H1 (cell line): ENCODE measurements around the gene WDR7. TPM values are rescaled to one million over a fixed set of nuclear protein-coding genes. Genes with fewer than 3 reads are reported as not detected.

Source experiments
- CTCF ChIA-PET: fragments of 300-600 bp; sonication (Branson Sonifier 250); formaldehyde crosslinking; loops from one replicate; lab custom pipeline; 2021; ENCODE audit not compliant: partially characterized antibody; lab: Charles Lee
- POLR2A ChIA-PET: fragments of 300-600 bp; sonication (Branson Sonifier 250); formaldehyde crosslinking; loops from one replicate; lab custom pipeline; 2021; ENCODE audit warnings: inconsistent platforms; ENCODE audit not compliant: partially characterized antibody; lab: Charles Lee
- DNase-seq, 2 experiments: peaks; one replicate each; pipeline versions ENCODE4 v3.0.0 to v3.0.0-alpha.2; 2010 to 2022; ENCODE audit warnings: low spot score in 2 of 2, low read depth in 1 of 2, mixed read lengths in 1 of 2
- FAIRE-seq: peaks from 2 replicates; lab custom pipeline; 2011; peaks lifted over from hg19 to GRCh38; lab: Jason Lieb, UNC
- H2AFZ ChIP-seq: 2 replicates; pipeline ENCODE4 v1.8.1; 2012; ENCODE audit warnings: low read length, inconsistent platforms
- H2AK5ac ChIP-seq: 2 replicates; pipeline ENCODE4 v1.6.1; 2013; ENCODE audit warnings: low read depth, low read length
- H2BK120ac ChIP-seq: replicated peaks from 2 replicates; pipeline ENCODE3; 2013; ENCODE audit warnings: low read depth, low read length, inconsistent platforms
- H2BK12ac ChIP-seq: 2 replicates; pipeline ENCODE4 v1.6.1; 2013; ENCODE audit warnings: low read depth, low read length
- H2BK15ac ChIP-seq: 2 replicates; pipeline ENCODE4 v1.6.1; 2013; ENCODE audit warnings: low read length
- H2BK20ac ChIP-seq: 2 replicates; pipeline ENCODE4 v1.6.1; 2013; ENCODE audit warnings: low read length
- H2BK5ac ChIP-seq: 2 replicates; pipeline ENCODE4 v1.6.1; 2013; ENCODE audit warnings: low read depth, low read length
- H3K14ac ChIP-seq: 2 replicates; pipeline ENCODE4 v1.6.1; 2013; ENCODE audit warnings: inconsistent platforms; ENCODE audit not compliant: insufficient read length
- H3K18ac ChIP-seq: 2 replicates; pipeline ENCODE4 v1.6.1; 2013; ENCODE audit warnings: low read length; ENCODE audit errors: extremely low read depth
- H3K23ac ChIP-seq: 2 replicates; pipeline ENCODE4 v1.6.1; 2013; ENCODE audit warnings: inconsistent platforms; ENCODE audit not compliant: insufficient read length
- H3K23me2 ChIP-seq: 2 replicates; pipeline ENCODE4 v1.6.1; 2013; ENCODE audit warnings: low read depth, low read length
- H3K27ac ChIP-seq: 2 replicates; pipeline ENCODE4 v1.6.1; 2011; ENCODE audit warnings: low read depth, low read length, inconsistent platforms
- H3K27me3 ChIP-seq, 4 experiments: replicated peaks in 1 of 4; 1 replicate in 1 of 4; 2 replicates in 3 of 4; pipeline versions ENCODE4 v1.6.1 to v1.8.1; 2011 to 2013; ENCODE audit warnings: low read length in 3 of 4, mild to moderate bottlenecking in 3 of 4, inconsistent platforms in 2 of 4, mixed read lengths in 2 of 4, moderate library complexity in 1 of 4; ENCODE audit not compliant: control insufficient read depth in 3 of 4, insufficient read depth in 3 of 4; ENCODE audit errors: extremely low read depth in 1 of 4
- H3K36me3 ChIP-seq, 4 experiments: 2 replicates each; pipeline versions ENCODE4 v1.6.1 to v1.8.1; 2011 to 2013; ENCODE audit warnings: mild to moderate bottlenecking in 4 of 4, low read length in 3 of 4, moderate library complexity in 2 of 4, control low read depth in 1 of 4, inconsistent platforms in 1 of 4; ENCODE audit not compliant: insufficient read depth in 4 of 4, control insufficient read depth in 2 of 4
- H3K4ac ChIP-seq: replicated peaks from 2 replicates; pipeline ENCODE3; 2013; ENCODE audit warnings: low read length, low read depth, mixed read lengths, inconsistent platforms; ENCODE audit not compliant: insufficient read length
- H3K4me1 ChIP-seq, 4 experiments: replicated peaks in 1 of 4; 1 replicate in 1 of 4; 2 replicates in 3 of 4; pipeline versions ENCODE4 v1.6.1 to v1.8.1; 2011 to 2013; ENCODE audit warnings: low read length in 3 of 4, inconsistent platforms in 2 of 4, mixed read lengths in 1 of 4; ENCODE audit not compliant: insufficient read depth in 4 of 4, control insufficient read depth in 3 of 4
- H3K4me2 ChIP-seq, 2 experiments: 2 replicates each; pipeline versions ENCODE4 v1.6.1 to v1.8.1; 2011 to 2013; ENCODE audit warnings: low read depth in 2 of 2, low read length in 2 of 2, control low read depth in 1 of 2, inconsistent platforms in 1 of 2, mild to moderate bottlenecking in 1 of 2; ENCODE audit not compliant: insufficient read depth in 1 of 2
- H3K4me3 ChIP-seq, 4 experiments: fragments of 200-600, 300-600 bp in 1 of 4; sonication (generic), shearing (Covaris generic), sonication (Bioruptor Twin) in 1 of 4; 2 replicates each; pipeline versions ENCODE4 v1.5.1 to v1.8.1; 2011 to 2016; ENCODE audit warnings: low read length in 4 of 4, low read depth in 3 of 4, control low read depth in 2 of 4, inconsistent platforms in 2 of 4, mild to moderate bottlenecking in 2 of 4, mixed read lengths in 1 of 4, moderate library complexity in 1 of 4; ENCODE audit not compliant: insufficient read depth in 2 of 4; ENCODE audit errors: extremely low read depth in 1 of 4
- H3K56ac ChIP-seq: replicated peaks from 2 replicates; pipeline ENCODE3; 2013; ENCODE audit warnings: low read depth, mild to moderate bottlenecking, mixed read lengths, low read length, inconsistent platforms; ENCODE audit not compliant: insufficient read length
- H3K79me1 ChIP-seq: 2 replicates; pipeline ENCODE4 v1.6.1; 2013; ENCODE audit warnings: low read depth, low read length, control low read depth
- H3K79me2 ChIP-seq, 2 experiments: 2 replicates each; pipeline versions ENCODE4 v1.6.1 to v1.8.1; 2012 to 2013; ENCODE audit warnings: low read length in 2 of 2, mild to moderate bottlenecking in 2 of 2, inconsistent platforms in 1 of 2; ENCODE audit not compliant: insufficient read depth in 2 of 2, control insufficient read depth in 1 of 2
- H3K9ac ChIP-seq, 4 experiments: replicated peaks in 1 of 4; 1 replicate in 1 of 4; 2 replicates in 3 of 4; pipeline versions ENCODE4 v1.6.1 to v1.8.1; 2011 to 2013; ENCODE audit warnings: low read depth in 3 of 4, low read length in 3 of 4, control low read depth in 2 of 4, mild to moderate bottlenecking in 2 of 4, moderate library complexity in 2 of 4, inconsistent platforms in 1 of 4; ENCODE audit errors: extremely low read depth in 1 of 4
- H3K9me3 ChIP-seq, 2 experiments: 2 replicates each; pipeline versions ENCODE4 v1.6.1 to v1.8.1; 2012 to 2013; ENCODE audit warnings: mild to moderate bottlenecking in 2 of 2, moderate library complexity in 2 of 2, control low read depth in 1 of 2, inconsistent platforms in 1 of 2, low read depth in 1 of 2, low read length in 1 of 2, mixed read lengths in 1 of 2; ENCODE audit not compliant: insufficient read depth in 2 of 2
- H4K20me1 ChIP-seq, 2 experiments: replicated peaks in 1 of 2; 2 replicates each; pipeline versions ENCODE3 to v1.8.1; 2011 to 2013; ENCODE audit warnings: inconsistent platforms in 2 of 2, low read length in 2 of 2, mild to moderate bottlenecking in 1 of 2; ENCODE audit not compliant: insufficient read depth in 2 of 2, control insufficient read depth in 1 of 2
- H4K5ac ChIP-seq: 2 replicates; pipeline ENCODE4 v1.6.1; 2013; ENCODE audit warnings: low read length, low read depth, mixed read lengths, inconsistent platforms; ENCODE audit not compliant: insufficient read length
- H4K8ac ChIP-seq: 2 replicates; pipeline ENCODE4 v1.8.0; 2013; ENCODE audit warnings: mild to moderate bottlenecking, moderate library complexity, low read length, inconsistent platforms; ENCODE audit not compliant: insufficient read depth; ENCODE audit errors: extremely low read depth
- H4K91ac ChIP-seq: replicated peaks from 2 replicates; pipeline ENCODE3; 2013; ENCODE audit warnings: low read length, mixed read lengths, inconsistent platforms; ENCODE audit not compliant: insufficient read length
- CBX8 ChIP-seq: fragments of 300-800, 300-1000 bp; sonication (generic); IDR thresholded peaks from 2 replicates; pipeline ENCODE4 v1.7.1; 2016; ENCODE audit warnings: low read depth, low read length, borderline replicate concordance
- CTBP2 ChIP-seq: IDR thresholded peaks from 2 replicates; pipeline ENCODE4 v1.7.0; 2011; ENCODE audit warnings: borderline replicate concordance, mild to moderate bottlenecking, moderate library complexity, mixed read lengths, low read length; ENCODE audit not compliant: insufficient read depth, insufficient read length
- GTF2F1 ChIP-seq: IDR thresholded peaks from 2 replicates; pipeline ENCODE4 v1.6.1; 2012; ENCODE audit warnings: low read depth, low read length, improper control_type of control experiment, borderline replicate concordance
- MAFK ChIP-seq: IDR thresholded peaks from 2 replicates; pipeline ENCODE4 v1.6.1; 2012; ENCODE audit warnings: low read depth, mild to moderate bottlenecking, improper control_type of control experiment, low read length
- PHF8 ChIP-seq: fragments of 200-600 bp; sonication (generic); conservative IDR thresholded peaks from 2 replicates; pipeline ENCODE4 v1.7.1; 2012; ENCODE audit warnings: low read depth, mild to moderate bottlenecking, inconsistent platforms, low read length, moderate library complexity
- RAD21 ChIP-seq, 2 experiments: IDR thresholded peaks in 1 of 2; conservative IDR thresholded peaks in 1 of 2; 2 replicates each; pipeline ENCODE4 v1.6.1; 2011; ENCODE audit warnings: low read depth in 2 of 2, low read length in 2 of 2, improper control_type of control experiment in 1 of 2, inconsistent platforms in 1 of 2, mild to moderate bottlenecking in 1 of 2, moderate library complexity in 1 of 2
- RFX5 ChIP-seq: IDR thresholded peaks from 2 replicates; pipeline ENCODE4 v1.6.1; 2011; ENCODE audit warnings: low read depth, low read length, improper control_type of control experiment, borderline replicate concordance
- TAF1 ChIP-seq: IDR thresholded peaks from 2 replicates; pipeline ENCODE4 v1.6.1; 2011; ENCODE audit warnings: mild to moderate bottlenecking, low read depth, low read length
- TBP ChIP-seq: IDR thresholded peaks from 2 replicates; pipeline ENCODE4 v1.6.1; 2011; ENCODE audit warnings: low read depth, low read length, improper control_type of control experiment
- TCF12 ChIP-seq: IDR thresholded peaks from 2 replicates; pipeline ENCODE4 v1.6.1; 2011; ENCODE audit warnings: low read depth, mild to moderate bottlenecking, low read length
- USF2 ChIP-seq: IDR thresholded peaks from 2 replicates; pipeline ENCODE4 v1.6.1; 2011; ENCODE audit warnings: low read length, improper control_type of control experiment
- WGBS, 2 experiments: shearing (Covaris generic) in 1 of 2; methylation state at CpG; one replicate each; pipeline versions ENCODE4 v1.1.6 to v1.1.7; 2013 to 2015; ENCODE audit warnings: low lambda C conversion rate in 2 of 2, mixed read lengths in 2 of 2, inconsistent platforms in 1 of 2, low coverage in 1 of 2, missing lambda C conversion rate in 1 of 2; ENCODE audit not compliant: insufficient replicate concordance in 2 of 2, insufficient coverage in 1 of 2, insufficient read length in 1 of 2; ENCODE audit errors: extremely low coverage in 1 of 2, missing lambda C conversion rate in 1 of 2; 5-methylcytosine and 5-hydroxymethylcytosine counted together
- polyA plus RNA-seq, 7 experiments: library from polyadenylated mRNA; depleted of rRNA in 3 of 7; stranded (reverse) in 5 of 7; unstranded in 2 of 7; fragments of >200 nt in 5 of 7; fragments of 200-250 nt in 2 of 7; gene quantifications; 1 replicate in 5 of 7; 2 replicates in 1 of 7; 4 replicates in 1 of 7; pipeline versions ENCODE4 v1.2.1 to v1.2.3, GENCODE V29; 2011 to 2013; ENCODE audit warnings: missing spikeins in 2 of 7, mixed read lengths in 2 of 7
- total RNA-seq: library from RNA; stranded (reverse); fragmentation: NEBNext Ultra II Directional; extraction: Animal tissue kit (Norgen Biotek cat#: 25700); gene quantifications from 2 replicates; pipeline ENCODE4 v1.2.1, GENCODE V29; 2021

The WDR7 gene
- total and polyA plus RNA-seq, 2 of the 8 experiments (the other 6 are each of a cell fraction or from before 2014, with no cell fraction given), result 5.5 to 15.2 TPM

- Histone ChIP-seq H3K23ac (no peak overlapping the region), H3K4ac (no peak overlapping the region), H4K20me1 (peaks cover 0 to 2% of the 10 kb centered on the region in 2 experiments), H2BK12ac (no peak overlapping the region), H2AK5ac (no peak overlapping the region), H3K4me3 (no peak overlapping the region), H2BK15ac (no peak overlapping the region), H4K5ac (no peak overlapping the region), H3K27me3 (no peaks in the 10 kb centered on the region), H3K9ac (no peak overlapping the region), H2BK5ac (no peak overlapping the region), H4K91ac (no peak overlapping the region), H3K36me3 (no peaks in the 10 kb centered on the region), H3K14ac (no peak overlapping the region), H3K4me1 (peaks cover 0 to 2% (median 0%) of the 10 kb centered on the region in 4 experiments; a peak in 1 of 7 replicates), H2AFZ (no peak overlapping the region), H3K4me2 (no peak overlapping the region), H3K79me1 (no peaks in the 10 kb centered on the region; the same call in 1 of the 2 replicates), H3K23me2 (0 out of 2 replicates have a peak, but pooled peaks cover 2% of the 10 kb centered on the region), H3K79me2 (peaks cover 0 to 21% of the 10 kb centered on the region in 2 experiments; a peak in 2 of 4 replicates), H2BK20ac (no peak overlapping the region), H2BK120ac (no peak overlapping the region), H3K9me3 (no peaks in the 10 kb centered on the region), H3K27ac (no peak overlapping the region), H3K18ac (no peak overlapping the region), H3K56ac (no peak overlapping the region), H4K8ac (no peak overlapping the region)
- ChIA-PET CTCF (interaction anchor here (1.8 kb wide), 1 partner anchor 12 kb away, joined by 5 read pairs; the partner anchor contains the start of gene WDR7), POLR2A (no interaction called here)
- WGBS, 2 experiments, result 80% methylated on average over 2 of the region's 2 CpGs; no CpG with 5 or more reads in 1 of the 2 experiments
- DNase-seq (no peak), FAIRE-seq (no peak)
- TF ChIP-seq RFX5, result no peak
- no peak for TF ChIP-seq TBP
- TF ChIP-seq CTBP2, result no peak
- no peak for TF ChIP-seq GTF2F1
- TF ChIP-seq RAD21 (IDR thresholded peaks at IDR 0.05 in 1 of 2, conservative IDR thresholded peaks at IDR 0.05 in 1 of 2; ENCODE audit: low read depth in 2 of 2, low read length in 2 of 2), result no peak
- no peak for TF ChIP-seq CBX8
- no peak for TF ChIP-seq PHF8
- TF ChIP-seq TCF12, result no peak
- TF ChIP-seq USF2, result no peak
- TF ChIP-seq TAF1, result no peak
- no peak for TF ChIP-seq MAFK
Measured at GRCh38 chr18:56662902-56663301, 11.7 kb downstream of the WDR7 start.
